HEK293 (cell line): ENCODE results near the gene CD276.

Experiments
- BCL11A ChIP-seq: fragments of 450-650 bp; formaldehyde crosslinking; IDR thresholded peaks from 2 replicates; pipeline ENCODE4 v1.5.1; 2016; ENCODE audit warnings: low read depth, missing biosample characterization, missing genetic modification characterization
- GLIS1 ChIP-seq: fragments of 450-650 bp; formaldehyde crosslinking; IDR thresholded peaks from 2 replicates; pipeline ENCODE4 v1.5.1; 2016; ENCODE audit warnings: missing biosample characterization, missing genetic modification characterization
- GLIS2 ChIP-seq: fragments of 450-650 bp; formaldehyde crosslinking; IDR thresholded peaks from 2 replicates; pipeline ENCODE4 v1.5.1; 2016; ENCODE audit warnings: missing biosample characterization, missing genetic modification characterization
- INSM2 ChIP-seq: fragments of 450-650 bp; formaldehyde crosslinking; IDR thresholded peaks from 2 replicates; pipeline ENCODE4 v1.5.1; 2016; ENCODE audit warnings: missing biosample characterization, missing genetic modification characterization
- KLF1 ChIP-seq: fragments of 450-650 bp; formaldehyde crosslinking; IDR thresholded peaks from 2 replicates; pipeline ENCODE4 v1.5.1; 2016; ENCODE audit warnings: missing biosample characterization, missing genetic modification characterization
- KLF7 ChIP-seq: fragments of 450-650 bp; formaldehyde crosslinking; IDR thresholded peaks from 2 replicates; pipeline ENCODE4 v1.5.1; 2016; ENCODE audit warnings: missing biosample characterization, missing genetic modification characterization, borderline replicate concordance
- OVOL3 ChIP-seq: fragments of 450-650 bp; formaldehyde crosslinking; IDR thresholded peaks from 2 replicates; pipeline ENCODE4 v1.5.1; 2016; ENCODE audit warnings: missing biosample characterization, missing genetic modification characterization
- TRIM28 ChIP-seq: IDR thresholded peaks from 2 replicates; pipeline ENCODE4 v1.6.1; 2011; ENCODE audit warnings: low read length, control low read depth, borderline replicate concordance
- ZBTB48 ChIP-seq: fragments of 450-650 bp; formaldehyde crosslinking; IDR thresholded peaks from 2 replicates; pipeline ENCODE4 v1.5.1; 2016; ENCODE audit warnings: missing biosample characterization, missing genetic modification characterization
- ZEB2 ChIP-seq: fragments of 450-650 bp; formaldehyde crosslinking; IDR thresholded peaks from 2 replicates; pipeline ENCODE4 v1.5.1; 2016; ENCODE audit warnings: missing biosample characterization, missing genetic modification characterization
- ZFP41 ChIP-seq: fragments of 450-650 bp; formaldehyde crosslinking; IDR thresholded peaks from 2 replicates; pipeline ENCODE4 v1.5.1; 2016; ENCODE audit warnings: missing biosample characterization, missing genetic modification characterization, borderline replicate concordance
- ZIC2 ChIP-seq: fragments of 450-650 bp; formaldehyde crosslinking; IDR thresholded peaks from 2 replicates; pipeline ENCODE4 v1.5.1; 2016; ENCODE audit warnings: missing biosample characterization, missing genetic modification characterization
- ZNF114 ChIP-seq: fragments of 450-650 bp; formaldehyde crosslinking; IDR thresholded peaks from 2 replicates; pipeline ENCODE4 v1.5.0; 2017; ENCODE audit warnings: missing biosample characterization, missing genetic modification characterization
- ZNF138 ChIP-seq: fragments of 450-650 bp; formaldehyde crosslinking; IDR thresholded peaks from 2 replicates; pipeline ENCODE4 v1.5.1; 2016; ENCODE audit warnings: missing biosample characterization, missing genetic modification characterization, borderline replicate concordance
- ZNF146 ChIP-seq: fragments of 450-650 bp; formaldehyde crosslinking; IDR thresholded peaks from 2 replicates; pipeline ENCODE4 v1.5.1; 2016; ENCODE audit warnings: missing biosample characterization, missing genetic modification characterization
- ZNF211 ChIP-seq: fragments of 450-650 bp; formaldehyde crosslinking; IDR thresholded peaks from 2 replicates; pipeline ENCODE4 v1.5.1; 2016; ENCODE audit warnings: low read depth, missing biosample characterization, missing genetic modification characterization
- ZNF214 ChIP-seq: fragments of 450-650 bp; formaldehyde crosslinking; IDR thresholded peaks from 2 replicates; pipeline ENCODE4 v1.5.1; 2017; ENCODE audit warnings: missing biosample characterization, mild to moderate bottlenecking, missing genetic modification characterization, borderline replicate concordance
- ZNF239 ChIP-seq: fragments of 450-650 bp; formaldehyde crosslinking; IDR thresholded peaks from 2 replicates; pipeline ENCODE4 v1.5.1; 2016; ENCODE audit warnings: missing biosample characterization, missing genetic modification characterization
- ZNF362 ChIP-seq: fragments of 450-650 bp; formaldehyde crosslinking; IDR thresholded peaks from 2 replicates; pipeline ENCODE4 v1.5.1; 2016; ENCODE audit warnings: missing biosample characterization, missing genetic modification characterization
- ZNF423 ChIP-seq: fragments of 450-650 bp; formaldehyde crosslinking; IDR thresholded peaks from 2 replicates; pipeline ENCODE4 v1.5.1; 2016; ENCODE audit warnings: missing biosample characterization, missing genetic modification characterization
- ZNF561 ChIP-seq: fragments of 450-650 bp; IDR thresholded peaks from 2 replicates; pipeline ENCODE4 v1.5.1; 2018; ENCODE audit warnings: missing biosample characterization, missing genetic modification characterization, borderline replicate concordance
- ZNF596 ChIP-seq: fragments of 450-650 bp; IDR thresholded peaks from 2 replicates; pipeline ENCODE4 v1.5.0; 2018; ENCODE audit warnings: missing biosample characterization, mild to moderate bottlenecking, missing genetic modification characterization, moderate library complexity
- ZNF670 ChIP-seq: fragments of 450-650 bp; formaldehyde crosslinking; IDR thresholded peaks from 2 replicates; pipeline ENCODE4 v1.5.1; 2016; ENCODE audit warnings: missing biosample characterization, missing genetic modification characterization, low read depth
- ZNF777 ChIP-seq: fragments of 450-650 bp; formaldehyde crosslinking; IDR thresholded peaks from 2 replicates; pipeline ENCODE4 v1.5.1; 2017; ENCODE audit warnings: missing biosample characterization, missing genetic modification characterization, borderline replicate concordance
- ZNF785 ChIP-seq: fragments of 450-650 bp; formaldehyde crosslinking; IDR thresholded peaks from 2 replicates; pipeline ENCODE4 v1.5.1; 2016; ENCODE audit warnings: missing biosample characterization, missing genetic modification characterization
- TF ChIP-seq, protein P1 (sequence below): fragments of 450-650 bp; formaldehyde crosslinking; IDR thresholded peaks from 2 replicates; pipeline ENCODE4 v1.5.1; 2016; ENCODE audit warnings: missing biosample characterization, missing genetic modification characterization, low read depth
- TF ChIP-seq, protein P2 (sequence below): fragments of 450-650 bp; formaldehyde crosslinking; IDR thresholded peaks from 2 replicates; pipeline ENCODE4 v1.5.1; 2016; ENCODE audit warnings: missing biosample characterization, missing genetic modification characterization
- TF ChIP-seq, protein P3 (sequence below): fragments of 450-650 bp; formaldehyde crosslinking; IDR thresholded peaks from 2 replicates; pipeline ENCODE4 v1.5.1; 2016; ENCODE audit warnings: missing biosample characterization, missing genetic modification characterization

CD276 gene

GRCh38 chr15:73686781-73687256 lies 2.6 kb downstream of the CD276 start (continued):
- TF ChIP-seq TRIM28: no peak
- no peak for TF ChIP-seq ZNF596 (tag by site-specific recombination)
- no peak for TF ChIP-seq INSM2
- no peak for TF ChIP-seq ZNF138
- no peak for TF ChIP-seq ZNF114 (tag by site-specific recombination)
- peak; percentile 72 for TF ChIP-seq GLIS2
- TF ChIP-seq ZNF423 (tag by site-specific recombination): no peak
- TF ChIP-seq, protein P1, sequence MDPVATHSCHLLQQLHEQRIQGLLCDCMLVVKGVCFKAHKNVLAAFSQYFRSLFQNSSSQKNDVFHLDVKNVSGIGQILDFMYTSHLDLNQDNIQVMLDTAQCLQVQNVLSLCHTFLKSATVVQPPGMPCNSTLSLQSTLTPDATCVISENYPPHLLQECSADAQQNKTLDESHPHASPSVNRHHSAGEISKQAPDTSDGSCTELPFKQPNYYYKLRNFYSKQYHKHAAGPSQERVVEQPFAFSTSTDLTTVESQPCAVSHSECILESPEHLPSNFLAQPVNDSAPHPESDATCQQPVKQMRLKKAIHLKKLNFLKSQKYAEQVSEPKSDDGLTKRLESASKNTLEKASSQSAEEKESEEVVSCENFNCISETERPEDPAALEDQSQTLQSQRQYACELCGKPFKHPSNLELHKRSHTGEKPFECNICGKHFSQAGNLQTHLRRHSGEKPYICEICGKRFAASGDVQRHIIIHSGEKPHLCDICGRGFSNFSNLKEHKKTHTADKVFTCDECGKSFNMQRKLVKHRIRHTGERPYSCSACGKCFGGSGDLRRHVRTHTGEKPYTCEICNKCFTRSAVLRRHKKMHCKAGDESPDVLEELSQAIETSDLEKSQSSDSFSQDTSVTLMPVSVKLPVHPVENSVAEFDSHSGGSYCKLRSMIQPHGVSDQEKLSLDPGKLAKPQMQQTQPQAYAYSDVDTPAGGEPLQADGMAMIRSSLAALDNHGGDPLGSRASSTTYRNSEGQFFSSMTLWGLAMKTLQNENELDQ (tag by site-specific recombination): no peak
- TF ChIP-seq, protein P2, sequence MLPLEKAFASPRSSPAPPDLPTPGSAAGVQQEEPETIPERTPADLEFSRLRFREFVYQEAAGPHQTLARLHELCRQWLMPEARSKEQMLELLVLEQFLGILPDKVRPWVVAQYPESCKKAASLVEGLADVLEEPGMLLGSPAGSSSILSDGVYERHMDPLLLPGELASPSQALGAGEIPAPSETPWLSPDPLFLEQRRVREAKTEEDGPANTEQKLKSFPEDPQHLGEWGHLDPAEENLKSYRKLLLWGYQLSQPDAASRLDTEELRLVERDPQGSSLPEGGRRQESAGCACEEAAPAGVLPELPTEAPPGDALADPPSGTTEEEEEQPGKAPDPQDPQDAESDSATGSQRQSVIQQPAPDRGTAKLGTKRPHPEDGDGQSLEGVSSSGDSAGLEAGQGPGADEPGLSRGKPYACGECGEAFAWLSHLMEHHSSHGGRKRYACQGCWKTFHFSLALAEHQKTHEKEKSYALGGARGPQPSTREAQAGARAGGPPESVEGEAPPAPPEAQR (tag by site-specific recombination): no peak
- TF ChIP-seq BCL11A (tag by site-specific recombination): no peak
- TF ChIP-seq, protein P3, sequence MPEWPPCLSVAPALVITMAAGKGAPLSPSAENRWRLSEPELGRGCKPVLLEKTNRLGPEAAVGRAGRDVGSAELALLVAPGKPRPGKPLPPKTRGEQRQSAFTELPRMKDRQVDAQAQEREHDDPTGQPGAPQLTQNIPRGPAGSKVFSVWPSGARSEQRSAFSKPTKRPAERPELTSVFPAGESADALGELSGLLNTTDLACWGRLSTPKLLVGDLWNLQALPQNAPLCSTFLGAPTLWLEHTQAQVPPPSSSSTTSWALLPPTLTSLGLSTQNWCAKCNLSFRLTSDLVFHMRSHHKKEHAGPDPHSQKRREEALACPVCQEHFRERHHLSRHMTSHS (tag by site-specific recombination): no peak
- no peak for TF ChIP-seq KLF1 (tag by site-specific recombination)
- peak; percentile 80 for TF ChIP-seq GLIS1 (tag by site-specific recombination)
- TF ChIP-seq ZNF777 (tag by site-specific recombination): no peak
- no peak for TF ChIP-seq KLF7 (tag by site-specific recombination)
- TF ChIP-seq ZNF214 (tag by site-specific recombination): no peak
- TF ChIP-seq ZBTB48 (tag by site-specific recombination): peak; percentile 100
- no peak for TF ChIP-seq ZNF239 (tag by site-specific recombination)
- TF ChIP-seq ZEB2 (tag by site-specific recombination): peak; percentile 44; the same call in 1 of the 2 replicates
- no peak for TF ChIP-seq OVOL3 (tag by site-specific recombination)
- no peak for TF ChIP-seq ZNF561 (tag by site-specific recombination)
- TF ChIP-seq ZFP41 (tag by site-specific recombination): no peak
- TF ChIP-seq ZIC2 (tag by site-specific recombination): peak; percentile 31; the same call in 1 of the 2 replicates
- no peak for TF ChIP-seq ZNF670 (tag by site-specific recombination)
- no peak for TF ChIP-seq ZNF211
- no peak for TF ChIP-seq ZNF146 (tag by site-specific recombination)
- no peak for TF ChIP-seq ZNF785 (tag by site-specific recombination)
- no peak for TF ChIP-seq ZNF362
